Measurements from ENCODE around the gene TBC1D2B. TPM values are rescaled to one million over a fixed set of nuclear protein-coding genes. Genes with fewer than 3 reads are reported as not detected.
A peak's percentile ranks its signal among the peaks of the same experiment; 100 is the strongest.

The TBC1D2B gene
- total RNA-seq, 4 donors from 2014 or later: 31.3 to 58.8 (median 32.7) TPM

DNA sequence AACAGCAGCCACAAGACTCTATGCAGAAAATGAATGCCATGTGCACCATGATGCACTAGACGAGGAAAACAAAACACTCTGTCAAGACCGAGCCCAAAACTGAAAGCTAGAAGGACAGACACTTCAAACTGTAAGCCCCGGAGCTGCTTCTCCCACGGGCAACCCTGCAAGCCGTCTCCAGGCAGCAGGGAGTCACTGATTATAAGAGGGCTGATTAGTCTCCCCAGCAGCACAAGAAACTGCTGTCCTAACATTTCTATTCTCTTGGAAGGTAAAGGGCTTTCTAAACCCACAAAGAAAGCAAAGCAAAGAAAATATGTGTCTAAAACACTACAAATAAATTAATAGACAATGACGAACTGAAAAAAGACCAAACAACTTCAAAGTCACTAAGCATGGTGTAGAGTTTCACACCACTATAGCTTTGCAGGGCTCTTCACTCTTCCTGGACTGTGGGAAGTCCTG lies 15.5 kb downstream of the TBC1D2B start:
- Histone ChIP-seq H3K9me3 (no peaks in the 10 kb centered on the region), H3K4me1 (peaks cover 78 to 100% (median 96%) of the 10 kb centered on the region in 4 donors), H3K27ac (replicated peaks in 1 of 4) (peak overlapping the region; percentile 48 to 52 (median 50)), H3K36me3 (no peaks in the 10 kb centered on the region), H3K27me3 (no peaks in the 10 kb centered on the region), H3K4me3 (peak overlapping the region; percentile 2 to 15 (median 12))
- TF ChIP-seq POLR2A (IDR thresholded peaks at IDR 0.05; ENCODE audit: low read depth) (no peak), POLR2AphosphoS5 (IDR thresholded peaks at IDR 0.05) (no peak), EP300 (IDR thresholded peaks at IDR 0.05) (no peak)
- TF ChIP-seq, protein P1, sequence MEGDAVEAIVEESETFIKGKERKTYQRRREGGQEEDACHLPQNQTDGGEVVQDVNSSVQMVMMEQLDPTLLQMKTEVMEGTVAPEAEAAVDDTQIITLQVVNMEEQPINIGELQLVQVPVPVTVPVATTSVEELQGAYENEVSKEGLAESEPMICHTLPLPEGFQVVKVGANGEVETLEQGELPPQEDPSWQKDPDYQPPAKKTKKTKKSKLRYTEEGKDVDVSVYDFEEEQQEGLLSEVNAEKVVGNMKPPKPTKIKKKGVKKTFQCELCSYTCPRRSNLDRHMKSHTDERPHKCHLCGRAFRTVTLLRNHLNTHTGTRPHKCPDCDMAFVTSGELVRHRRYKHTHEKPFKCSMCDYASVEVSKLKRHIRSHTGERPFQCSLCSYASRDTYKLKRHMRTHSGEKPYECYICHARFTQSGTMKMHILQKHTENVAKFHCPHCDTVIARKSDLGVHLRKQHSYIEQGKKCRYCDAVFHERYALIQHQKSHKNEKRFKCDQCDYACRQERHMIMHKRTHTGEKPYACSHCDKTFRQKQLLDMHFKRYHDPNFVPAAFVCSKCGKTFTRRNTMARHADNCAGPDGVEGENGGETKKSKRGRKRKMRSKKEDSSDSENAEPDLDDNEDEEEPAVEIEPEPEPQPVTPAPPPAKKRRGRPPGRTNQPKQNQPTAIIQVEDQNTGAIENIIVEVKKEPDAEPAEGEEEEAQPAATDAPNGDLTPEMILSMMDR (IDR thresholded peaks at IDR 0.05): no peak
- DNase-seq (ENCODE audit: extremely low spot score): no peak
- 12% methylated on average over 6 of the region's 6 CpGs for WGBS
- intact Hi-C loops (cut with DNase I): no loop called here

DNA sequence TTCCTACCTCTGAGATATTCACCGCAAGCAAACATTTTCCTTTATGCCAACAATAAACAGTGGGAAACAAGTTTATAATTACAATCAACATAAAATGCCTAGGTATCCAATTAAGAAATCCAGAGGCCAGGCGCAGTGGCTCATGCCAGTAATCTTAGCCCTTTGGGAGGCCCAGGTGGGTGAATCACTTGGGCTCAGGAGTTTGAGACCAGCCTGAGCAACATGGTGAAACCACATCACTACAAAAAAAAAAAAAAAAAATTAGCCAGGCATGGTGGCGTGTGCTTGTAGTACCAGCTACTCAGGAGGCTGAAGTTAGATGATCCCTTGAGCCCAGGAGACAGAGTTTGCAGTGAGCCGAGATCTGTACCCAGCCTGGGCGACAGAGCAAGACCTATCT lies 17.3 kb downstream of the TBC1D2B start:
- 95% methylated on average over 5 of the region's 5 CpGs for whole genome bisulfite sequencing
- peaks cover 78 to 100% (median 96%) of the 10 kb centered on the region in 4 donors for H3K4me1 ChIP-seq
- TF ChIP-seq, protein P1 (IDR thresholded peaks at IDR 0.05): no peak
- no peak for TF ChIP-seq POLR2AphosphoS5 (IDR thresholded peaks at IDR 0.05)
- TF ChIP-seq POLR2A (IDR thresholded peaks at IDR 0.05; ENCODE audit: low read depth): no peak
- TF ChIP-seq EP300 (IDR thresholded peaks at IDR 0.05): no peak
- no peaks in the 10 kb centered on the region for H3K36me3 ChIP-seq
- H3K27ac ChIP-seq (replicated peaks in 1 of 4): peak overlapping the region in 1 of 4 donors; percentile 15
- intact Hi-C loops (cut with DNase I): no loop called here
- DNase-seq (ENCODE audit: extremely low spot score): no peak
- no peak overlapping the region for H3K4me3 ChIP-seq
- H3K9me3 ChIP-seq: no peaks in the 10 kb centered on the region
- no peaks in the 10 kb centered on the region for H3K27me3 ChIP-seq

DNA sequence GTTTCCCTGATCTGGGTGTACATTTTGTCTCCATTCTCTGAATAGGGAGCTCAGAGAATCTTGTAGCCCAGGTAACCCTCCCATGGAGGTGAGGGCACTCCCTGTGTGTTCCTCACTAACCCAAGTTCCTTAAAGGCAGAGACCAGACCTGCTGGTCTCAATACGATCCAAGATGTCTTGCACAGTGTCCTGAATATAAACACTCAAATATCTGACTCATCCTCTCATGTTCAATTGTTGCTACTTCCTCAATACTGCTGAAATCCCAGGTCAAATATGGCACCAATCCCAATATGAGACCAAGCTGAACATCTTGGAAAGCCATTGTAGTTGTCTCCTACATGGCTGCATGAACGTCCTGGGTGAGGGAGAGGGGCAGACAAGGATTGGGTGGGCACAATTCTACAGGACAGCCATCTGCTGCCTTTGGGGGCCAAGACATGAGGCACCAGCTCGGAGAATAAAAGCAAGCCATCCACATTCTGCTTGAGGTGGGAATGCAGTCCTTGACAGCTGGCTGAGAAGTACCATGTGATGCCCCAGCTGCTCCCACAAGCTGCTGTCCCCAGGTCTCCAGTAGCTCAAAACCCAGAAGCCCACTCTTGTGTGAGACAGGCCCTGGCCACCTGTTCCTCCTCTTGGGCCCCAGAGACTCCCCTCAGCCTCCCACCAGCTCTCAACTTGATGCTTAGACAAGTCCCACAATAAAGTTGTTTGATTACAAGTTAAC lies 18.2 kb downstream of the TBC1D2B start:
- WGBS: 63% methylated on average over 3 of the region's 3 CpGs
- DNase-seq (ENCODE audit: extremely low spot score): no peak
- peaks cover 69 to 100% (median 96%) of the 10 kb centered on the region in 4 donors for H3K4me1 ChIP-seq

DNA sequence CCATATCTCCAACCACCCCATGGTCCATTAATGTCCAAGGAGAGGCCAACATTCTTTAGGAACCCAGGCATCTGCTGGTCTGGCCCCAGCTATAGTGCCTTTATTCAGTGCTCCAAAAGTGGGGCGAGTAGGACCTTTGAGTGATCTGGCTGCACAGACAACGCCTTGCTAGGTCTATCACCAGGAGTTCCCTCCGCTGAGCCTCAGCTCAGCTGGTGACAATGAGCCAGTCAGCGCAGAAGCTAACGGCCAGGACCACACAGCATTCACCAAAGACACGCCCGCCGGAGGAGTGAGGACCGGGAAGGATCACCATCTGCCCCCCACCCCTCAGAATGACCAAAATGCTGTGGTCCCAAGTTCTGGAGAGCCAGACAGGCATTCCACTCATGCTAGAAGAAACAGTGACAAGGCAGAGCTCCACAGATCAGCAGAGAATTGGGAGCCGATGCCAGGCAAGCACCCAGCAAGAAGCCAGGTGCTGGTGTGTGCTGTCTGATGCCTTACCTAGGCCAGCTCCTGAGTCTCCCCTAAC lies 19.0 kb downstream of the TBC1D2B start:
- DNase-seq (ENCODE audit: extremely low spot score): no peak
- Histone ChIP-seq H3K27ac (replicated peaks in 1 of 4) (peak overlapping the region in 3 of 4 donors; percentile 27 to 54 (median 40)), H3K36me3 (peaks cover under 1 to 4% (median 3%) of the 10 kb centered on the region in 4 donors), H3K4me1 (peaks cover 61 to 93% (median 90%) of the 10 kb centered on the region in 4 donors), H3K9me3 (no peaks in the 10 kb centered on the region), H3K4me3 (no peak overlapping the region), H3K27me3 (no peaks in the 10 kb centered on the region)
- no peak for TF ChIP-seq POLR2AphosphoS5 (IDR thresholded peaks at IDR 0.05)
- TF ChIP-seq POLR2A (IDR thresholded peaks at IDR 0.05; ENCODE audit: low read depth): no peak
- no peak for TF ChIP-seq EP300 (IDR thresholded peaks at IDR 0.05)
- TF ChIP-seq, protein P1 (IDR thresholded peaks at IDR 0.05): no peak
- WGBS: 96% methylated on average over 9 of the region's 10 CpGs
- intact Hi-C loops (cut with DNase I): no loop called here

More for the DNA sequence above, 18.2 kb downstream of the TBC1D2B start:
- Histone ChIP-seq H3K27me3 (no peaks in the 10 kb centered on the region), H3K27ac (replicated peaks in 1 of 4) (peak overlapping the region; percentile 3 to 40 (median 24)), H3K36me3 (no peaks in the 10 kb centered on the region), H3K4me3 (no peak overlapping the region), H3K9me3 (no peaks in the 10 kb centered on the region)
- intact Hi-C loops (cut with DNase I): no loop called here
- no peak for TF ChIP-seq POLR2AphosphoS5 (IDR thresholded peaks at IDR 0.05)
- TF ChIP-seq, protein P1 (IDR thresholded peaks at IDR 0.05): no peak

Data from esophagus muscularis mucosa (tissue), 4 donors.